Measurements from ENCODE around the gene PBXIP1.

Gene PBXIP1

DNA sequence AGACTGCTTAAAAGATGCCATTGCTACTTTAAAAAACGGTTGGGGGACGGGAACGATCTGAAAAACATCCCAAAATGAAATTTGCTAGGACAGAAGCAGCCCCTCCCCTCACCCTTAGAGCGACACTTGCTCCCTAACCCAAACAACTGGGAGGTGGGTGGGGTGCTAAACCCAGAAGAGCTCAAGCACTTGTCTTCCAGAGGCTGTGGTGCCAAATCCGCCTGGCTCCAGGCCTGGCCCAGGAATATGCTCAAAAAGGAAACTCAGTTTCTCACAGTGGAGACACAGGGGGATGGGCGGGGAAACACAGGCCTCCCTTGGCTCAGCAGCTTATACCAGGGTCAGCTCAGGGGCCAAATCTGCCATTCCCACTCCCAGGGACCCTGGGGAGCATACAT is 644 bp upstream of the PBXIP1 start:
- DNase-seq, result no peak

DNA sequence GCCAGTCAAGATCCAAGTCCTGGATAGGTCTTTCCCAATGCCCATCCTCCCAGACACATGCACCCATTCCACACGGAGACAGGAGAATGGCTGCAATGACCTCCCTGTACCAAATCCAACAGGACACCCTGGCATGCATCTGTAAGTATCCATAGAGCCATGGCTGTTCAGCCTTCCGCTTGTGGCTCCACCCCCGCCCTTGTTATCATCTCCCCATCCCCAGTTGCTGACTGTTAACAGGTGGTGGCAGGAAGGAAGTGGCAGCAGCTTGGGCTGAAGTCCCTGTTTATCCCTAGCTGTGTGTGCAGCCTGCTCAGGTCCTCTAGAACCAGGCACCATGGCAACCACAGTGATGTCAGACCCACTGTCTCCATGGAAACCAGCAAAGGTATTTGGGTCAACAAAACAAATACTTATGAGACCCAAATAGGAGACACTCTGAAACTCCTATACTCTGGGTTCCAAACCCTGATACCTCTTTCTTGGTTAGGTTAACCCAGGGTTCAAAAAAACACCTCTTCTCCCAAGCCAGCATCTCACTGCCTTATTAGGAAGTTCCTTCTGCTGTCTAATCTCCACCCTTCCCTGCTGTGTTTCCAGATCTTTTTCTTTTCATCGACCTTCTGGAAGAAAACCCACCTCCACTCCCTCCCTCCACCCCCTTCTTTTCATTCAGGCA is 721 bp downstream of the PBXIP1 start:
- peak; percentile 52 for DNase-seq

DNA sequence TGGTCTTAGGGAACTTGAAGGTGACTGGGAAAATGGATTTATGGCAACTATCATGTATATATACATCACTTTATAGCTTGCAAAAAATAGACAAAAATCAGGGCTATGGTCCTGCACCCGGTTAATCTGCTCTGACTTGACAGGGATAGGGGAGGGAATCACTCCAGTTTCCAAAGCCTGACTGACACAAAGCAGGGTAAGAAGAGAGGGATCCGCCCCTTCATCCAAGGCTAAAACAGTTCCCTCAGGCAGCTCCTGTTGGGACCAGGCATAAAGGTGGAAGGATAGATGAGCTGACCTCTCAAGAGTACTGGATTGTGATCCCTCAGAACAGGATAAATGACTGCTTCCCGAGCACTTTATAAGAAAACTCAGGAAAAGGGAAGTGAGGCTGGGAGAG is 1.4 kb downstream of the PBXIP1 start:
- no peak for DNase-seq

DNA sequence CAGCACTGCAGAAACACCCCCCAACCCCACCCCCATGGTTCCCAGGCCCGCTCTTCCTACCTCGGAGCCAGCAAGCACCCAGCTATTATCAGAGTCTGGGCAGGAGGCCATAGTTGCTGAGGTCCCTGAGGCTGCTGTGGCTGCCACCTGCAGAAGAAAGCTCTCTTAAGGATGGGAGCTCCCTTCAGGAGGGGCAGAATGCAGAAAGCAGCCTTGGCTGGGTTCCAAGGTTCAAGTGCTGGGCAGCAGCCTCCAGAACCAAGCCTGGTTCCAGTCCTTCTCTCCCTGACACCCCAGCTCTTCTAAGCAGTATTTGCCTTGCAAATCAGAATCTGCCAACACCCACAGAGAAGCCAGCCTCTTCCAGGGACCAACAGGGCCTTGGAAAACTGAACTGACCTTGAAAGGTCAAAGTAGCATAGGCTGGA is 2.3 kb downstream of the PBXIP1 start:
- no peak for DNase-seq

DNA sequence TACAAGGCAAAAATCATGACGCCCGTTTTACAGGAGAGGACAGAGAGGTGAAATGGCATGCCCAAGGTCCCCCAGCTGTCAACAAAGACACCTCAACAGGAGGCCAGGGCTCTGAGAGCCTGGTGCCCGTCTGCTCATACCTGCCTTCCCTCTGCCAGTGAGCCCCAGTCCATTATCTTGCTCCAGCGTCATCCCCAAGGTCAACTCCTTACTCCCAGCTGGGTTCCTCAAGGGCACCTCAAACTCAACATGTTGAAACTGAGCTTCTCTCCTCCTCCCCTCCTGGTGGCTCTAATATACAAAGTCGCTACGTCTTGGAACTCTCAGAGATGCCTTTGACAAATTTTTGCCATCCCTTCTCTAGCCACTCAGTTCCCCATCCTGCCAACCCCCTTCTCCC is 3.2 kb downstream of the PBXIP1 start:
- no peak for DNase-seq

DNA sequence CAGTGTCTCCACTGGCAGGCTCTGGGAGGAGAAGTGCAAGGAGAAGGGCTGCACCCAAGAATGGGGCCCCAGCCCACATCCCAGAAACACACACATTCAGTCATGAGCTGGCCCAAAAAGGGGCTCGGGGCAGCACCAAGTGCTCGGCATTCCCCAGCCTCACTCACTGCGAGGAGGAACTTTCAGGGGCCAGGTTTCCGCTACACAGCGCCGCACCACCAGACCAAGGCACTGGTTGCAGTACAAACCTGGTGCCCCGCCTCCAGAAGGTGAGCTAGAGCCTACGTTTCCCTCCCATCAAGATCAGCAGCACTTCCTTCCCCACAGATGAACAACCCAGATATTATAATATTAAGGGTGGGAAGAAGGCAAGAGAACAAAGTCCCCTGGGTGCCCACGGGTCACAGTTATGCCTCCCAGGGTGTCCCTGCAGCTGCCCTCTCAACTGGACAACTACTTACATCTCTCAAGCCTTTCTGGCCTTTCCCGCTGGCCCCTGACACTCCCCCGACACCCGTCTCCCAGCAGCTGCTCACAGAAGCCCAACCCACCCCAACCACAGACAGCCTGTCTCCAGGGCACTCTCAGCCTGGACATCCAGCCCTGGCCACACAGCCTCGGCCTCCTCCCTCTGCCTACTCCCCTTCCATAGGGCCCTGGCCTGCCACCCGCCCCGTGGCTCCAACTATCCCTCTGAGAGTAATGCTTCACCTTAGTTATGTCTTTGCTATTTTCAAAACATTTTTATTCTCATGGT is 3.8 kb downstream of the PBXIP1 start:
- no peak for DNase-seq

DNA sequence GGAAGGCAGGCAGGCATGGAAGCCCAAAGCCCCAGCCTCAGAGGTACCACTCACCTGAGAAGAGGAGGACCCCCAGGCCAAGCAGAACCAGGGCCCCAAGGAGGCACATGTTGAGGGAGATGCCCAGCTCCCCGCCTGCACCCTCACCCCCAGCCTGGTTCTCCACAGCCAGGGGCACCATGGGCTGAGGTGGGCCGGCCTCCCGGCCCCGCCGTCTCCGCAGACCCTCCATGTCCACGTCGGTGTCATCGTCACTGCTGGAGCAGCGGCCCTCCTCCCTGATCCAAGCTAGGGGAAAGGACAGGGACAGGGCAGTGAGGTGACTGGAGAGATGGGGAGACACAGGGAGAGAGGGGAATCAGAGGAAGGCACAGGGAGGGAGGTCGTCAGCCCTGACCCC is 7.8 kb downstream of the PBXIP1 start:
- DNase-seq, result no peak

DNA sequence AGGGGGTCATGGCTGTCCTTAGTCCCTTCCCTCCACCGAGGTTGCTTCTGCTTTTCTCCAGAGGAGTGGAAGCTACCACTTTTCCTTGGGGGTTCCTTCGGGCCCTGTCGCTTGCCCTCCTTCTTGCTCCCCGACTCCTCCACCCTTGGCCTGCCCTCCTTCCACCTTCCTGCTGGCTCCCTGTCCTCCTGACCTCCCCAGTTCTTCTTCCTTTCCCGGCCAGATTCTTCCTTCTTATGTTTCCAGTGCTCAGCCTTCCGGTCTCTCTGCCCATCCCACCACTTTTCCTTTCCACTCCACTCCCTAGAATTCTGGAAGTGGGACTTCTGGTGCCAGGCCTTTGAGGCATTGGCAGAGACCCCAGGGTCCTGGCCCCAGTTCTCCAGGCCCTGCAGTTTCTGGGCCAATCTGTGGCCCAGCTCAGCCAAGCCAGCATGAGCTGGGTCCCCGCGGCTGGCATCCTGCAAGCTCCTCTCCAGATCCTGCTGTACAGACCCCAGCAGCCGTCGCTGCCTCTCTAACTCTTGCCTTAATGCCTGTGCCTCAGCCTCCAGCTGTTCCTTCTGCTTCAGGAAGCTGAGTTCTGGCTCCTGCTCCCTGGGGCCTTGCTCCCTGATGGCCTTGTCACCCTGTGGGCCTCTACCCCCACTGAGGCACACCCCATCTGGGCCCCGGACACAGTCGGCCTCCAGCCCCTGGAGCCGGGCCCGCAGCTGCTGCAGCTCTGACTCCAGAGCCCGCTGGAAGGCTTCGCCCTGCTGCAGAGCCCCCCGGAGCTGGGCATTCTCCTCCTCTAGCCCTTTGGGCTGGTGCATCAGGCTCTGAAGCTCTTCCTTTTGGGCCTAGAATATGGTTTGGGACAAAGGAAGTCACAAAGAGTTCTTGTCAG is 9.7 kb downstream of the PBXIP1 start:
- DNase-seq, result no peak

DNA sequence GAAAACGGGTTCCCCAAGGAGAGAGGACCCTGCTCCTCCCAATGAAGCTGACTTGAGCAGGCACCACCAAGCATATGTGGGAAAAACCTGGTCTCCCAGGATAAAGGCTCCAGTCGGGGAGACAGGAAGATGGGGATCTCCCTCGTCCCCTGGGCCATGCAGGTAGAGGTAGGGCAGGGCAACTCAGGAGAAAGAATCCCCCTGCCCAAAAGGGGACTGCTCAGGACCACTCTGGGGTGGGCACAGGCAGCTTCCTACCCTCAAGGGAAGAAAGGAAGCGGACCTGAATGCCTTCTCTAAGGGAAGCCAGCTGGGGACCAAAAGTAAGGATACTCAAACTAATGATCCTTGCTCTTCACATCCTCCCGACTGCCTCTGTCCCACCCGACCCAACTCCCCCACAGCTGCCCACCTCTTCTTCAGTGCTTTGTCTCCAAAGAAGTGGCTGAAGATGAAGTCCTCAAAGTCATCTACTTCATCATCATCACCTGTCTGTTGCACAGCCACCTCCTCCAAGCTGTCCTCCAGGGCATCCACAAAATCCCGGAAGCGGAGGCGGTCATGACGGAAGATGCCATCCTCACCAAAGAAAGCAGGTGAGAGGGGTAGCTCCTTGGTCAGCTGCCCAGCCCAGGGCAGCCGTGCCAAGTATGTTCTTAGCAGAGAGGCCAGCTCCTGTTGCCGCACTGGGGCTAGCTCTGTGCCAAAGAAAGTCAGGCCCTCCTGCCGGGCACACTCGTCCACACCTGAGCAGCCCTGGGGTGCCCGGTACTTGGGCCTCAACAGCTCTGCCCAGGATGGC is 10.5 kb downstream of the PBXIP1 start:
- DNase-seq, result no peak

DNA sequence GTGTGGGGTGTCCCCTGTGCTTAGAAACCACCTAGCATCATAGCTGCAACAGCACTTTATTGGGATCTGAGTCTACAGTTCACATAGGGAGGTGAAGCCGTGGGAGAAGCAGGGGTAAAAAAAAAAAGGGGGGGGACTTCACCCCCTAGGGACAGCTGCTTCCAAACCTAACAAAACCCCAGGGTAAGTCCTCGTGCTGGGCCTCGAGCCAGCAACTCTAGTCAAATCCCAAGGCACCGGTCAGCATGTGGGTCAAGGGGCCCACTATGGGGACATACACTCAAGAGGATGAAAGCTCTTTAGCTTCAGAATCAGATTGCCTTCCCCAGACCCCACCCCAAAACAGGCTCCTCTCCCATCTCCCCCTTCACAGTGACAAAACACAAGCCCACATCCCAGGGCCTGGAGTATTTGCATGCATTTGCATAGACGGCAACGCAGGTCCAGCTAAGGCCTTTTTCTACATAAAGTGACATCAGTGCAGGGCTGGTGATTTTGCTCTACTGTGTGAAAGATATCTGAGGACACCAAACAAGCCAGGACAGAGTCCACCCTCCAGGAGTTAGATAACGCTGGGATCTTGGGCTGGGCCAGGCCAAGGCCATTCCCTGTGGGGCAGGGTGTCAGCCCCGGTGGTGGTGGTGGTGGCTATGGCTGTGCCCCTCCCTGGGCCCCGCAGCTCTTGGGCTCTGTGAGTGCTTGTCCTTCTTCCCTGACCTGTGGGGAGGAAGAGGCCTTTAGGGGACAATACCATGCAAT is 11.3 kb downstream of the PBXIP1 start:
- DNase-seq, result no peak

DNA sequence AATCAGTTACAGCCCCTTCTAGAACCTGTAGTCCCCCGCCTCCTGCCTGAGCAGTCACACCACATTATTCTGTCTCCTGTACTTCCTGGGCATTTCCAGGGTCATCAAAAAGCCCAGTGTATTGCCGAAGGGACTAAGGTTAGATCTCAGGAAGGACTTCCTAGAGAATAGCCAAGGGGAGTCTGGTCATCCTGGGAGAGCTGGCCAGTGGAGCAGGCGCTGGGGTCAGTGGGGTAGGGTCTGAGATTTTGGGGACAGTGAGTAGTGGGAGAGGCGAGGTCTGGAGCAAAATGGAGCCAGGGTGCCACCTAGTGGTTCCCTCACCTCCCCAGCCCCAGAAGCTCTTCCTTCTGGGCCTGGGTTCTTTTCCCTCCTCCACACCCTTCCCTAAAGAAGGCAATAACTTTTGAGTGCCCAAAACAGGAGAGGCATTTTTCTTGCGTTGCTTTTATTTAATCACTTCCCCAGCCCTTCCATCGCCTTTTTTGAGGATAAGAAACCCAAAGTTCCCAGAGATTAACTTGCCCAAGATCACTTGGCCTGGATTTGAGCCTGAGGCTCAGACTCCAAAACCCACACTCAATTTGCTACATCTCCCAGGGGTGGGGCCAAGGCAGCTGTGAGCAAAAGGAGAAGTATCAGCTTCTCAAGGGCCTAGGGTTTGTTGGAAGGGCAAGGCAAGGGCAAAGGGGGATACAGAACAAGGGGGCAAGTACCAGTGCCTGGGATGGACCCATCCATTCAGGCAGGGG is 12.1 kb downstream of the PBXIP1 start:
- DNase-seq, result no peak

DNA sequence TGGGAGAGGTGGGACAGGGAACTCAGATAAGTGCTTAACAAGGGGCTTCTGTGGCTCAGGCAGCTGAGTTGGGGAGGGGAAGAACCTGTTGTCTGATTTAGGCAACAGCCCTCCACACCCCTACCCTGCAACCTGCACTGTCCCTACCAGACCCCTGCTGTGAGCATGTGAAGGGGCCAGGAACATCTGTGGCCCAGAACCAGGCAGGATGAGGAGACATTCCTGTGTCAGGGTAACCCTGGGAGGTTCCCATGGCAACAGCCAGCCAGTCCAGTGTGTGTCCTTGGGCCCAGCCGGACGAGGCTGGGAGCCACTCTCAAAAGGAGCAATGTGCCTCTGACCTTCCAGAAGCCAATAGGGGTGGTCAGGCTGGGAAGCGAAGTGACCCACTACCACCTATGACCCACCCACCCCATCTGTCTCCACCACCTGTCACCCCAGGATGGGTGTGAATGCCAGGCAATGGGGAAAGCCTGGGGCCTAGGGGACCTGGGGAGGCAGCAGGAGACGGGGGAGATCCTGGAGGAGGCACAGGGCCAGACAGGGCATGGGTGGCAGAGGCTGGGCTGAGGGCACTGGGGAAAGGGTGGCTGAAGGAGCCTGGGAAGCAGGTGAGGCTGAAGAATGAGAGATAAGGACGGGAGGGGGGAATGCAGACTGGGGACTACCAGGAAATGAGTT is 14.4 kb downstream of the PBXIP1 start:
- DNase-seq, result no peak

DNA sequence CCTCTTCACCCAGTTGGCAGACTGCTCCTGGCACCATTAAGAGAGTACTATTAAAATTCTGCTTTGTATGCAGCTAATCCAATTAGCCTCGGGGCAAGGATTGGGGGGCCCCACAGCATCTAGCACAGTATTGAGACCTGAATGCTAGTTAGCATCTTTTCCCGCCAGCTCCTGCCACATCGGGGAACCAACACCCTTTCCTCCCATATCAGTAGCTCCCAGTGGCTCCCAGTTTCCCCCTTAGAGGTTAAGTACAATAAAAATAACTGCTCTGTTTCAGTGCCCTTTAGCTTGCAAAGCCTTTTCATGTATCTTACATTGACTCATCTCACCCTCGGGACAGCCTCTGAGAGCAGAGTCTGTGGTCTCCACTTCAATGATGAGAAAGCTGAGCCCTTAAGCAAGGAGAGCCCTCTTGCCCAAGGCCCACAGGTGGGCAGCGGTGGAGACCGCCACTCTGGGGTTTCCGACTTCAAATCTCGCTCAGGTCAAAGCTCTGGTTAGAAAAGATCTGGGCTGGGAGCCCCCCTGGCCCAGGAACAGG is 15.2 kb downstream of the PBXIP1 start:
- no peak for DNase-seq

DNA sequence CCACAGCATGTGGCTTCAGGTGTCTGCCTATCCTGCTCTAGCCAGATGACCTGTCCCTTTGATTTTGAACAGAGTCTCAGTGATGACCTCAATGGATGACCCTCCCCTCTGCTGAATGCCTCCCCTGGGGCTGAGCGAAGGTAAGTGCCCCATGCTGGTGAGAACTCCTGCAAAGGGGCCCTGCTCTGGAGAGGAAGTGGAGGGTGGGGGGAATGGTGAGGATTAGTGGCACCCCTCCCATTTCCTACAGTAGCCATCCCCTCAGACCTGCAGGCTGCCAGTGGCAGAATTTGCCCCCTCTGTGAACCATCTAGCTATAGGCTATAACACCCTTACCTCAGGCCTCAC is 15.7 kb downstream of the PBXIP1 start:
- DNase-seq, result no peak

DNA sequence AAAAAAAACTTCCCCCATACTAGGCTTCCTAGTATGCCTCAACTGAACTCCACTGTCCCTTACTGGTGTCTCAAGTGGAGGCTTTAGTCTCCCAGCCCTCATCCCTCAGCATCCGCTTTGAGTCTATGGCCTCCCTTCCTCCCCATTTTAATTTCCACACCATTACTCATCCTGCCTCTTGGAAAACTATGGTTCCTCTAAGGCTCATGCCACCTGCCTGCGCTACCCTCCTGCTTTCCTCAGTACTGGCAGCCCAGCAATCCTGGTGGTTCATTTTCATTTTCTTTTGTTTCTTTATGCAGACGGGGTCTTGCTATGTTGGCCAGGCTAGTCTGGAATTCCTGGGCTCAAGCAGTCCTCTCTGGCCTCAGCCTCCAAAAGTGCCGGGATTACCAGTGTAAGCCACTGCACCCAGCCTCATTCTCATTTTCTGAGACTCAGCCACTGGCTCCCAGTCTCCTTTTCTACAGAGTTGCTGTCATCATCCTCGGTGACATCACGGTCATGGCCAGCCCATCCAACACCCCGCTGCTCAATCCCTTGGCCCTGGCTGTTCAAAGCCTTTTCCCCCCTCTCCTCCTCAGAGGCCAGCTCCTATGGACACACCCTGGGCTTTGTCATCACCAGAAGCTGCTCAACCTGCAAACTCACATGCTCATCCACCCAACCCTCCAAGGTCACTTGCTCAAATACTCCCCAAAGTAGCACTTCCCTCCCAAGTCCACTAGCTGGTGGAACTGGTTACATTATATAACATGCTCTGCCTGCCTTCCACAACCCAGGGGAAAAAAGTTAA is 17.1 kb downstream of the PBXIP1 start:
- DNase-seq, result no peak

DNA sequence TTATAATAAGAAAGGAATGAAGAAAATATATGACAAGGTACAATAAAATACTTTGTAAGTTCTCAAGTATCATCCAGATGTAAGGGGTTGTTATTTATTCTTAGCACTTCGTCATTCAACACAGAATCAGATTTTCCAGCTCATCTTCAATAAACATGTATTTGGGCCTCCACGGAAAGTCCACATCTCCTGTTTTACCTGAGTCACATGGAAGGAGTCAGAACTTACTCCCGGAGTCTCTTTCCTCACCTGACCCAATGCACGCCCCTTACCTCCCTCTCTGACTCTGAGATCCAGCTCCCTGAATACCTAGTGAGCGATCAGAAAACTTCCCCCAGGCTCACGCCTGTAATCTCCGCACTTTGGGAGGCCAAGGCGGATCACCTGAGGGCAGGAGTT is 17.9 kb downstream of the PBXIP1 start:
- DNase-seq, result no peak

DNA sequence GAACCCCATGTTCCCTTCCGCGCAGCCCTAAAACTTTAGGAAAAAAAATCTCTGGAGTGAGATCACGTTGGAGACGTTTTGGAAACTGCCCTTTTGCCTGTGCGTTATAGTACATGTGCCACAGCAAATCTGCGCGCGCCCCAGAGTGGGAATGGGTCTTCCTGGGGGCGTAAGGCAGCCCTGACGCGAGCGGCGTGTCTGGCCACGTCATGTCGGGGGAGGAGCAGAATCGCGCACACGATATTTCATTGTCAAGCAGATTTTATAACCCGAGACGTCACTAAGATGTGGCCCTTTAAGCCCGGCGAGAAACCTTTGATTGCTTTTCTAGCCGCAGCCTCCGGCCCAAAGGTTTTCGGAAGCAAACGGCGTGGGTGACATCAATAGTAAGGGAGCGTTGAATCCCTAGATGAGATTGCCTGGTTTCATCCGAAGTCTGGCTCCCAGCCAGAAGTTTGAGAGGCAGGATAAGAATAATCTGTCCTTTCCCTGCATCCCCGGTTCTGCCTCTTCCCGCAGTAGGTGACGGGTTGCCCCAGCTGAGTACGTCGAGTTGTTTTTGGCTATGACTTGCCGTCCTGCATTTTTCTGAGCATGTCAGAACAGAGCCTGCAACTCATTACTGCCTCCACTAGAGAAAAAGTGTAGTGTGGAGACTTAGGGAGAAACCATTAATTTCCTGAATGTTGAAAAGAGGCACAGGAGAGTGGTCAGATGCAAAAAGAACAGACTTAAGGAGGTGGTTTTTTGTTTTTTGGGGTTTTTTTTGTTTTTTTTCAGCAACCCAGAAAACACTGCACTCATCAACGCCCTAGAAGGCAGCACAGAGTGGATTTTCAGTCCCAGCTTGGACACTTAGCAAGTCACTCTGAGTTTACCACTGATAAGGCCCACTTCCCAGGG is 18.6 kb downstream of the PBXIP1 start:
- DNase-seq, result peak; percentile 86

DNA sequence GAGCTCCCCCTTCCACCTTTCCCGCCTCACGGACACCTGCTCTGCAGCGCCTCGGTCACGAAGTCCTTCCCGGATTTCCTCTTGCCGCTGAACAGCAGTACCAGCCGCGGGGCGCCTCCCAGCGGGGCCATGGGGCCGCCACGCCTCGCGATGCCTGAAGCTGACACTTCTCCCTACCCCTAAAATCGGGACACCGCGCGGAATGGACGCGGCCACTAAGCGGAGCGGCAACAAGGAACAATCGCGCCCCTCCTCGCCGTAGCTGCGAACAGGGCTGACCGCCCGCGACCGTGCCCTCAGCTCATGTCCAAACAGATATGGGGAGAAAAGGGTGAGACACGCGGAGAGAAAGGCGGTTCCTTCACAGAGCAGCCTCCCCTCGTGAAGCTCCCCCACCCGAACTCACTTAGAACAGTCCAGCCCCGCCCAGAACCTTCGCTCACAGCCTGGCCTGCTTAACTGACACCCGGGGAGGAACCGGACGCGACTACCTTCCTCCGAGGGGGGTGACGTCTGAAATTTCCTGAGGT is 19.3 kb downstream of the PBXIP1 start, which contains the start of gene PMVK:
PMVK (minus strand) TSS at position 165 of the 530 bp plus-strand sequence; CDS start at position 131, 34 bp downstream.
- DNase-seq, result peak; percentile 93
